ENCODE measurements around the gene MSANTD1.

MSANTD1 gene

GRCh38 chr4:3291411-3291968 lies 42.5 kb downstream of the MSANTD1 start:
- TF ChIP-seq, protein P1, sequence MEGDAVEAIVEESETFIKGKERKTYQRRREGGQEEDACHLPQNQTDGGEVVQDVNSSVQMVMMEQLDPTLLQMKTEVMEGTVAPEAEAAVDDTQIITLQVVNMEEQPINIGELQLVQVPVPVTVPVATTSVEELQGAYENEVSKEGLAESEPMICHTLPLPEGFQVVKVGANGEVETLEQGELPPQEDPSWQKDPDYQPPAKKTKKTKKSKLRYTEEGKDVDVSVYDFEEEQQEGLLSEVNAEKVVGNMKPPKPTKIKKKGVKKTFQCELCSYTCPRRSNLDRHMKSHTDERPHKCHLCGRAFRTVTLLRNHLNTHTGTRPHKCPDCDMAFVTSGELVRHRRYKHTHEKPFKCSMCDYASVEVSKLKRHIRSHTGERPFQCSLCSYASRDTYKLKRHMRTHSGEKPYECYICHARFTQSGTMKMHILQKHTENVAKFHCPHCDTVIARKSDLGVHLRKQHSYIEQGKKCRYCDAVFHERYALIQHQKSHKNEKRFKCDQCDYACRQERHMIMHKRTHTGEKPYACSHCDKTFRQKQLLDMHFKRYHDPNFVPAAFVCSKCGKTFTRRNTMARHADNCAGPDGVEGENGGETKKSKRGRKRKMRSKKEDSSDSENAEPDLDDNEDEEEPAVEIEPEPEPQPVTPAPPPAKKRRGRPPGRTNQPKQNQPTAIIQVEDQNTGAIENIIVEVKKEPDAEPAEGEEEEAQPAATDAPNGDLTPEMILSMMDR (IDR thresholded peaks at IDR 0.05; ENCODE audit: low read depth, low read length): no peak
- H3K4me3 ChIP-seq (replicated peaks in 1 of 2; ENCODE audit: low read depth in 2 of 2, low read length in 2 of 2): peak overlapping the region; percentile 75 to 85
- DNase-seq (ENCODE audit: low read depth in 2 of 2): no peak

- peak; percentile 31 to 49 for DNase-seq (ENCODE audit: low read depth in 2 of 2)
- TF ChIP-seq, protein P1 (IDR thresholded peaks at IDR 0.05; ENCODE audit: low read depth, low read length): no peak
- peak overlapping the region; percentile 75 to 85 for H3K4me3 ChIP-seq (replicated peaks in 1 of 2; ENCODE audit: low read depth in 2 of 2, low read length in 2 of 2)
Measured at GRCh38 chr4:3291969-3292570, 43.1 kb downstream of the MSANTD1 start.

- H3K4me3 ChIP-seq (replicated peaks in 1 of 2; ENCODE audit: low read depth in 2 of 2, low read length in 2 of 2): peak within 1 kb of the TSS; percentile 75 to 85
- TF ChIP-seq, protein P1 (IDR thresholded peaks at IDR 0.05; ENCODE audit: low read depth, low read length): no peak
- peak; percentile 92 to 96 for DNase-seq (ENCODE audit: low read depth in 2 of 2)
Measured at GRCh38 chr4:3292571-3293400, 43.8 kb downstream of the MSANTD1 start, which contains the start of gene RGS12. Gene RGS12, plus strand, starts transcription at chr4:3293021. Its CDS starts 23,150 bp downstream, at chr4:3316171.

- peak overlapping the region; percentile 68 to 75 for H3K4me3 ChIP-seq (replicated peaks in 1 of 2; ENCODE audit: low read depth in 2 of 2, low read length in 2 of 2)
- DNase-seq (ENCODE audit: low read depth in 2 of 2): no peak
- TF ChIP-seq, protein P1 (IDR thresholded peaks at IDR 0.05; ENCODE audit: low read depth, low read length): no peak
Measured at GRCh38 chr4:3293401-3294391, 44.7 kb downstream of the MSANTD1 start.

- no peak for DNase-seq (ENCODE audit: low read depth in 2 of 2)
- TF ChIP-seq, protein P1 (IDR thresholded peaks at IDR 0.05; ENCODE audit: low read depth, low read length): no peak
- no peak overlapping the region for H3K4me3 ChIP-seq (replicated peaks in 1 of 2; ENCODE audit: low read depth in 2 of 2, low read length in 2 of 2)
Measured at GRCh38 chr4:3294401-3295241, 45.7 kb downstream of the MSANTD1 start.
